HG03095 (cell line): Measurements from ENCODE around the gene NMS.
"Not testable (repeated sequence)": the region's sequence is repeated elsewhere in the genome, so short reads cannot be mapped to it uniquely, and the experiment has no call there.

Experiments used
- ATAC-seq: cut with Tn5 transposase; IDR thresholded peaks from one replicate; pipeline ENCODE4 v1.9.1; 2021; ENCODE audit warnings: moderate library complexity; ENCODE audit not compliant: unreplicated experiment

NMS gene, protein sequence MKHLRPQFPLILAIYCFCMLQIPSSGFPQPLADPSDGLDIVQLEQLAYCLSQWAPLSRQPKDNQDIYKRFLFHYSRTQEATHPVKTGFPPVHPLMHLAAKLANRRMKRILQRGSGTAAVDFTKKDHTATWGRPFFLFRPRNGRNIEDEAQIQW

DNA sequence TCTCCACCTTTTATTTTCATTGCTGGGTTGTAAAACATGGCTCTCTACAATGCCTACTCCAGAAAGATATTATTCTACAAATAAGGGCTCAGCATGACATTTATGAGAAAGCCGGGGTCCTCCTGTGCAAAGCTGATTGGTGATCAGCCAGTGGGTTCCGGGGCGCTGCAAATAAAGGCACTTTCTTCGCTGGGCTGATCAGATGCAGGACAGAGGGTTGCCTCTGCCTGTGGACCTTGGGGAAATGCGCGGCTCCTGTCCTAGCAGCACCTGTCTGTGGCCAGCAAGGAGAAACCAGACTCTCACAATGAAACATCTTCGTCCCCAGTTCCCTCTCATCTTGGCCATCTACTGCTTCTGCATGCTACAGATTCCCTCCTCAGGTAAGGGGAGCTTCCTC is at the start of gene NMS:
Gene NMS, plus strand, starts transcription at position 301 of the 400 bp plus-strand sequence. Its CDS starts 7 bp downstream, at position 308.
- ATAC-seq = no peak

GRCh38 chr2:100422320-100423055 is 47.8 kb upstream of the NMS start:
- no peak for ATAC-seq

DNA sequence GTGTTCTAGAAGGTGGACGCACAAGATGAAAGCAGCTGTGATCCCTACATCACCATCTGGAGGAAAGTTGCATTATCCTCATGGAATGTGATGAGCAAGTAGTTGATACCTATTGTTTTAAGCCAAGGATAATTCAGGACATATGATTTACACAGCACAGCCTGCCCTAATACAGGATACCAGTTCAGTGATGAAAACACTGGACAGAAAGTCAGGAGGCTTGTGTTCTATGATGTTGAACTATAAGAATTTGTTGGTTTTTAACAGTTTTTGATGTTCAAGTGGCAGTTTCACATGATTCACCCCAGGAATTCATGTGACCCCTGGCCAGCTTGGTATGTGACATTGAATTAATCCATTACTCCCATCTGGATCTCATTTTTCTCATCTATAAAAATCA is 46.7 kb upstream of the NMS start:
- ATAC-seq = no peak

- no peak for ATAC-seq
These were observed 45.9 kb upstream of the NMS start for GRCh38 chr2:100424277-100424875.

DNA sequence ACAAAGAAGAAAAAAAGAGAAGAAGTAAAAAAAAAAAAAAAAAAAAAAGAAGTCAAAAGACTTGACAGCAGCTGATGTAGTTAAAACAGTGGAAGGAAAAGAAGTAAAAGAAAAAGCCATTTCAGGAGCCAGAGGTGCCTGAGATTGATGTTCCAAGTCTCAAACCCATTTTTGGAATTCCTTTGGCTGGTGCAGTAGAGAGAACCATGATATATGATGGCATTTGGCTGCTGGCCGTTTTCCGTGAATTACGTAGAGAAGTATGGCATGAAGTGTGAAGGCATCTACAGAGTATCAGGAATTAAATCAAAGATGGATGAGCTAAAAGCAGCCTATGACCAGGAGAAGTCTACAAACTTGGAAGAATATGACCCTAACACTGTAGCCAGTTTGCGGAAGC is 45.2 kb upstream of the NMS start:
- ATAC-seq = no peak

GRCh38 chr2:100425573-100426383 is 44.5 kb upstream of the NMS start:
- ATAC-seq = no peak

DNA sequence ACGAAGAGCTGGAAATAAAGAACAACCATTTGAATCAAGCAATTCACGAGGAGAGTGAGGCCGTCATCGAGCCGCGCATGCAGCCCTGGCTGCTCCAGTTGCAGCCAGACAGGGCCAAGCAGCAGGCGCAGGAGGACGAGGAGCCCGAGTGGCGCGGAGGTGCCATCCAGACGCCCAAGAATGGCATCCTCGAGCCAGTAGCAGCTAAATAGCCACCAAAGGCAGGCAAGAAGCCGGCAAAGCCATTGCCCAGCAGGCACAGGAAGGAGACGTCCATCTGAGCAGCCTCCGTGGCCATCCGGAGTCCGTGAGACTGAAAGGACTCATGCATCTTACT is 43.9 kb upstream of the NMS start:
- no peak for ATAC-seq

DNA sequence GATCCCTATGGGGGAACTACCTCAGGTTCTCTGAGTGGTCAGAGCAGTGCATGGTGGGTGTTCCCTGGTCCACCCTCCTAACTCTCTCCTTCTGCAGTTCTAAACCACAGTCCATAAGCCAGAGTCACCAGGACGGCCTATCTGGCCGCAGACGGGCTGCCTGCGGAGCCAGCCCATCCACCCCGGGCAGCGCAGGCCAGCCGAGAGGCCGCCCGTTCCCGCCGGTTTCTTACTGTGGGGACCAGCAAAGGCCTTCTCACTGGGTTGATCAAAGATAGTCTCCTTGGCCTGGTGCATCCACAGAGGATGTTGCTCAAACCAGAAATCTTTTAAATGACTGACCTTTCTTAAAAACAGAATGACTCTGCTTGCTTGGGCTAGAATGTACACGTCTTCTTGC is 43.2 kb upstream of the NMS start:
- no peak for ATAC-seq

DNA sequence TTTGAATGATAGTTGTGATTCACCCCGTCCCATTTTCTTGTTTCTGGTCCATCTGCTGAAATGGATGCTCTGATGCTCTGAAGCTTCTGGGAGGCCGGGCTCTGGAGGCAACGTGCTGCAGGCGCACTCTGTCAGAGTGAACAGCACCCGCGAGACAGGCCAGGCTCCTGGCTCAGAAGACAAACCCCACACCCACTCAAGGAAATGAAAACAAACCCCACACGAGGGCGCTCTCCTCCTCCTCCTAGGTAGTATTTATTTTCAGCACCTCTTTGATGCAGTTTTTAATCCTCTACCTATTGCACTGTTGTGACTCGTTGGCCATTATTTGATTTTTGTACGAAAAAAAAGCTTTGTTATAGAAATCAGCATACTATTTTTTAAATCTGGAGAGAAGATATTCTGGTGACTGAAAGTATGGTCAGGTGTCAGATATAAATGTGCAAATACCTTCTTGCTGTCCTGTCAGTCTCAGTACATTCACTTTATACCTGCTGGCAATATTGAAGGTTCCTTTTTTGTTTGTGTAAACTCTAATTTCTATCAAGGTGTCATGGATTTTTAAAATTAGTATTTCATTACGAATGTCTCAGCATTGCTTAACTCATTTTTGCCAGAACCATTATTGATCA is 42.5 kb upstream of the NMS start:
- ATAC-seq = no peak

- no peak for ATAC-seq
These were observed 40.6 kb upstream of the NMS start for GRCh38 chr2:100429726-100430125.

- no peak for ATAC-seq
These were observed 32.5 kb upstream of the NMS start for GRCh38 chr2:100437751-100438150.

- ATAC-seq = no peak
These were observed 23.6 kb upstream of the NMS start for GRCh38 chr2:100446696-100447095.

GRCh38 chr2:100451092-100451491 is 19.2 kb upstream of the NMS start:
- ATAC-seq = no peak

DNA sequence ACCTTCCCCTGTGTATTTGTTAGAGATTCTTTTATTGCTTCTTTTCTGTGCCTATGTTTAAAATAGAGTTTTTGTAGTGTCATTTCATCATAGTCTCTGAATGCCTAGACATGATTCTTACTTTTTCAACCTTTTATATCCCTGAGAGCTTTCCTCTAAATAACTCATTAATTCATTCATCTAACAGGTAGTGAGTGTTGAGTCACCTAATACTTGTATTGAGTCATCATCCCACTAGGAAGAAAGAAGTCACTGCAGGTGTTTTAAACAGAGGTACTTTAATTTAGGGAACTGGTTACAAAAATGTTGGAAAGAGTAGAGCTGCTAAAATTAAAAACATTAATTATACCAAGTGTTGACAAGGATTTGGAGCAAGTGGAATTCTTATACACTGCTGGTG is 18.5 kb upstream of the NMS start:
- no peak for ATAC-seq

DNA sequence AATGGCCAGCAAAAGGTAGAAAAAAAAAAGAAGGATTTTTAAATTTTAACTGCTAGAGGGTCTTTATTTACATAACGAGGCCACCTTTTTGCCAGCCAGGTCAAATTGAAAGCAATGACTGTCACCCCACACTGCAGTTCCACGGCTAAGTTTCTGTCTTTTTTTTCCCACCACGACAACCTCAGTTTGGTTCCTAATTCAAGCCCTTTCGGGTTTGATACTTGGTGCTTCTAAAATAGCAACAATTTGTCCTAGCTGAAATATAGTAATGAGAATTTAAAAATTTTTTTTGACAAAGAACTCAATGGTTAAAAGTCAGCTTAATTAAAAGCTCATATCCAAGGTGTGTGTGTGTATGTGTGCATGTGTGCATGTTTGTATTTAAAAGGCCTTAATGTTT is 16.4 kb upstream of the NMS start:
- peak; percentile 55 for ATAC-seq

GRCh38 chr2:100456357-100456756 is 13.9 kb upstream of the NMS start:
- not testable (repeated sequence) for ATAC-seq

DNA sequence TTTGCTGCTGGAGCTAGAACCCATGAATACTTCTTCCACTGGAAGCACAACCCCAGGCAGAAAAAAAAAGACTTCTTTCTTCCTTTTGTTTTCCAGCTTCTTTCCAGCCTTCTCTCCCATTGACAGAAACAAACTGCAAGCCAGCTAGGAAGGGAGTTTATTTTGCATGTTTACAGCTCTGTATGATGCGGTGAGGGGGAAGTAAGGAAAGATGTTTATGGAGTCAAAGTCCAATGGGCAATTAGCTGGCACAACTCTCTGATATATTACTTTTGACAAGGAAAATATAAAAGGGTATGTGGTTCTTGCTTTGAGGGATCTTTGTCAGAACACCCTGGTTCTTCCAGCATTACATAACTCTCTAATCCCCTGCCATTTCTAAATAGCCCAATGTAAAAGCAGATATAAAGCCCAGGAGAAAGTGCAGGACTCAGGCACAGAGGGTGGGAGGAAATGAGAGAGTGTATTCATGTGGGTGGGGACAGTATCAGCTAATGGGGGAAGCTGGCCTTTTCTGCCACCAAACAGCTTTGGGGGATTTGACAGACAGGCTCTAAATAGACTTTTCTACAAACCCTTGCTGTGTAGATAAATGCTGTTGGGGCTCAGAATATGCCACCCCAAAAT is 9.3 kb upstream of the NMS start:
- ATAC-seq = no peak

DNA sequence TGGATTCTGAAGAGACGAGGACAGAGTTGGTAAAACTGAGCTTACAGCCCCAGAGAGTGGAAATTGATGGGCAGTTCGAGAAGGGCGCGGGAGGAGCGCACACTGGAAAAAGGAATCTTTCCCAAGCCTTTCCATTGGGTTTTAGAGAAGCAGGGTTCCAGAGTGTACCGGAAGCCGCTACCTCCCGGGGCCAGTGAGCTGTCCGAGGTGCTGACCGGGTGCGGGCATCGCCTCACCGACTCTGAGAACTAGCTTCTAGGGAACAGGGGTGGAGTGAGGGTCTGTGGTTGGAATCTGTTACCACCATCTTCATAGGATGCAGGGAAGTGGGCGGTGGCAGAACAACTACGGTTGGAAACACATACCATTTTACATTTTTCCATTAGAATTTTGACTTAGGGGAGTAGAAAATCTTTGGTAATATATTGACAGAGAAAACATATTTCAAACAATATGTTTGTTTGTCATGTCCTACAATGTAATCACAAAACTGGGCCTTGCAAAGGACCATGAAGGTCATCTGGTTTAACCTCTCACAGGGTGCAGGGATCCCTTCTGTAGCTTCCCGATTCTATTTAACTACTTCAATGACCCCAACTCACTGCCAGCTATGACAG is 724 bp downstream of the NMS start:
- ATAC-seq = no peak

- no peak for ATAC-seq
These were observed 6.3 kb downstream of the NMS start for GRCh38 chr2:100476606-100477005.

DNA sequence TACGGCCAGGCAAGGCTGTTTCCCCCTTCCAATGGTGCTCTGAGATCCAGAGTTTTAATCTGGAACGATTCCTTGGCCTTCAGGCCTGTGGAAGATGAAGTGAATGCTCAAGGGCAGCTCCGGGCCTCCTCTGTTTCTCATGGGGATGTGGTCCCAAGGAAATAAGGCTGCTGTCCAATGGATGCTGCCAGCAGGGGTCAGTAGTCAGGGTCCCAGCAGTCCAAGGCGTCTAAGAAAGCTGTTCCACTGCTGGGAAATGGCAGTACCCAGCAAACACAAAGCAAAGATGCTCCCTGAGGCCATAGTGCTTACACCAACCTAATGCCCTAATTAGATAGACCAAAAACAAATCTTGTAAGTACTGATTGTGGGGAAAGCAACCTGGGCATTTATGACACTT is 12.5 kb downstream of the NMS start:
- no peak for ATAC-seq
